Adrenal gland (tissue), 12 donors: ENCODE measurements around the gene EVL. TPM values are rescaled to one million over a fixed set of nuclear protein-coding genes. Genes with fewer than 3 reads are reported as not detected.

Experiments
- DNase-seq, 7 donors: peaks; one replicate each; pipeline ENCODE4 v3.0.0-alpha.2; 2019 to 2020
- H3K27ac ChIP-seq, 5 donors: fragments of 200-600 bp; sonication (generic) in 4 of 5; 1 replicate in 3 of 5; 2 replicates in 2 of 5; pipeline versions ENCODE4 v1.5.1 to v1.8.0; 2016 to 2020; ENCODE audit warnings: mild to moderate bottlenecking in 1 of 5
- H3K27me3 ChIP-seq: fragments of 200-600 bp; 2 replicates; pipeline ENCODE4 v1.8.0; 2021
- H3K36me3 ChIP-seq, 2 donors: fragments of 200-600 bp; replicated peaks in 1 of 2; 1 replicate in 1 of 2; 2 replicates in 1 of 2; pipeline versions ENCODE4 v1.5.1 to v1.8.0; 2018 to 2022
- H3K4me1 ChIP-seq, 2 donors: fragments of 200-600 bp; replicated peaks in 1 of 2; 1 replicate in 1 of 2; 2 replicates in 1 of 2; pipeline versions ENCODE4 v1.5.1 to v1.8.0; 2018 to 2021
- H3K4me3 ChIP-seq, 4 donors: fragments of 200-600 bp; sonication (generic) in 3 of 4; one replicate each; pipeline ENCODE4 v1.5.1; 2016 to 2018
- H3K9me3 ChIP-seq, 3 donors: fragments of 200-600 bp; sonication (generic) in 1 of 3; replicated peaks in 1 of 3; 1 replicate in 2 of 3; 2 replicates in 1 of 3; pipeline versions ENCODE4 v1.5.1 to v1.8.0; 2016 to 2021
- CTCF ChIP-seq, 6 experiments: fragments of 450-650 bp in 4 of 6; fragments of 200-600 bp in 2 of 6; sonication (generic) in 1 of 6; IDR thresholded peaks; 1 replicate in 5 of 6; 2 replicates in 1 of 6; pipeline versions ENCODE4 v1.5.1 to v1.8.0; 2016 to 2021; ENCODE audit warnings: antibody characterized with exemption in 6 of 6, mild to moderate bottlenecking in 2 of 6, moderate library complexity in 1 of 6
- POLR2A ChIP-seq, 2 donors: fragments of 450-650 bp; IDR thresholded peaks; one replicate each; pipeline ENCODE4 v1.6.1; 2017; ENCODE audit warnings: antibody characterized with exemption in 2 of 2, mild to moderate bottlenecking in 2 of 2, moderate library complexity in 1 of 2
- WGBS, 4 donors: extraction: QIAGEN DNeasy Blood & Tissue Kit in 2 of 4; methylation state at CpG; one replicate each; pipeline versions ENCODE4 v1.1.5 to v1.1.7; 2013 to 2017; 5-methylcytosine and 5-hydroxymethylcytosine counted together
- intact Hi-C, 2 donors: fragments of 100-400 bp; cut with DNase I; formaldehyde crosslinking; loops; one replicate each; pipeline versions ENCODE4 v1.14.1 to v1.15.0; 2022 to 2023
- polyA plus RNA-seq, 3 donors: library from polyadenylated mRNA; stranded (reverse); fragments of 200-250 nt in 2 of 3; fragments of 350-450 nt in 1 of 3; fragmentation: Illumina TruSeq in 1 of 3; extraction: RNeasy Lipid Tissue Mini Kit (QIAGEN cat#74804) in 1 of 3; gene quantifications; one replicate each; pipeline ENCODE4 v1.2.3, GENCODE V29; 2013 to 2014
- total RNA-seq, 9 donors: library from RNA; depleted of rRNA in 4 of 9; stranded (reverse); fragments of >200 nt in 4 of 9; fragments of 120-200 nt in 1 of 9; fragmentation: NEBNext Ultra II Directional in 1 of 9; extraction: Animal tissue kit (Norgen Biotek cat#: 25700) in 1 of 9; gene quantifications; one replicate each; pipeline versions ENCODE4 v1.1.0 to v1.2.4, GENCODE V29; 2013 to 2023
- donor health status: healthy with polysubstance abuse.
- donor health status: Bipolar disorder and iron deficiency.
- donor health status: DM: yes; HTN: yes; CAD: no.
- donor health status: DM: no; HTN: no; CAD: no.
- donor health status: DM: no; HTN: no; CAD: no.
- donor health status: DM: yes; HTN: yes; CAD: no.

EVL gene
- total and polyA plus RNA-seq, 12 donors, result 23.7 to 209 (median 46.8) TPM

DNA sequence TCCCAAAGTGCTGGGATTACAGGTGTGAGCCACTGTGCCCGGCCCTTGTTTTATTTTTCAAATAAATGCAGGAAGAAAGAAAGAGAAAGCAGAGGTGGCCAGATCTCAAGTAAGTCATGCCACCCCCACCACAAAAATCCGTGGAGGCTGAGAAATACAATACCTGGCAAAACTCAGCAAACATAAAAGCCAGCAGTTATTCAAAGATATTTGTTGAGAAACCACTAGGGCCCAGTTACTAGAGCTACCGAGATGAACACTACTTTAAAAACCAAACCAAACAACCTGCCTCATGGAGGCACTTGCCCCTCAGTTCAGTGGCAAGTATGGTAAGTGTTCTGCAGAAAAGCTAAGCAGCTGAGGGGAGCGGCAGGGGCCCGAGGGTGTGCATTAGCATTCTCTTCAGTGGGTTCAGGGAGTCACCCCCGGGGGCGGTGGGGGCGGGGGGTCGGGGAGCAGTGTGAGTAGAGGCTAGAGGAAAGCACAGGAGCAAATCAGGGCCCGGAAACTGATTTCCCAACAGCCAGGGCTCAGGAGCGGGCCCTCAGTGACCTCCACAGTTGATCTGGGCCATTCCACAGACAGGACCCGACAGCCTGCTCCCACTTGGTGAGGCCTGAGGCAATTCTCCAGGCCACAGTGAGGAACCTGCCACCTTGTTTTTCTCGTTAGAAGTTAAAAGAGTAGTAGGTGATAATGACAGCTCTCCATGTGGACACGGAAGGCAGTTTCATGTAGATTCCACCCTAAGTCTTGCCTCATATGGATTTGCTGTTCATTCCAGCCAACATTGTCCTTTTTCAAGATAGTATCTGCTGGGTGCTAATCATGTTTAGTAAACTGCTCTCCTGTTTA, 8.6 kb downstream of the EVL start:
- Histone ChIP-seq H3K36me3 (no peaks in the 10 kb centered on the region), H3K9me3 (no peaks in the 10 kb centered on the region), H3K27ac (no peak overlapping the region), H3K4me1 (peaks cover 0 to 7% of the 10 kb centered on the region in 2 donors), H3K27me3 (no peaks in the 10 kb centered on the region), H3K4me3 (no peak overlapping the region)
- TF ChIP-seq POLR2A (IDR thresholded peaks at IDR 0.05) (no peak), CTCF (IDR thresholded peaks at IDR 0.05) (no peak)
- WGBS, 4 donors, result 81 to 87% (median 81%) methylated on average over 10 to 14 of the region's 14 CpGs
- intact Hi-C loops, result no loop called here
- no peak for DNase-seq

GRCh38 chr14:100074431-100075100, 9.3 kb downstream of the EVL start:
- intact Hi-C loops, result no loop called here
- no peak overlapping the region for H3K27ac ChIP-seq
- WGBS, 4 donors, result 86 to 95% (median 91%) methylated on average over 7 of the region's 7 CpGs

GRCh38 chr14:100075681-100076080, 10.5 kb downstream of the EVL start:
- no peak overlapping the region for H3K27ac ChIP-seq
- 59 to 66% (median 62%) methylated on average over 4 of the region's 4 CpGs for WGBS, 4 donors
- H3K4me3 ChIP-seq, result no peak overlapping the region
- H3K4me1 ChIP-seq, result peaks cover 3 to 7% of the 10 kb centered on the region in 2 donors
- TF ChIP-seq POLR2A (IDR thresholded peaks at IDR 0.05), result no peak
- TF ChIP-seq CTCF (IDR thresholded peaks at IDR 0.05), result no peak
- intact Hi-C loops, result no loop called here
- no peaks in the 10 kb centered on the region for H3K36me3 ChIP-seq
- no peaks in the 10 kb centered on the region for H3K9me3 ChIP-seq
- no peak for DNase-seq
- H3K27me3 ChIP-seq, result no peaks in the 10 kb centered on the region

More at GRCh38 chr14:100074431-100075100, 9.3 kb downstream of the EVL start:
- H3K9me3 ChIP-seq, result no peaks in the 10 kb centered on the region
- no peak overlapping the region for H3K4me3 ChIP-seq
- peaks cover 3 to 7% of the 10 kb centered on the region in 2 donors for H3K4me1 ChIP-seq
- no peaks in the 10 kb centered on the region for H3K27me3 ChIP-seq
- H3K36me3 ChIP-seq, result no peaks in the 10 kb centered on the region
- TF ChIP-seq POLR2A (IDR thresholded peaks at IDR 0.05) (no peak), CTCF (IDR thresholded peaks at IDR 0.05) (no peak)
- no peak for DNase-seq

DNA sequence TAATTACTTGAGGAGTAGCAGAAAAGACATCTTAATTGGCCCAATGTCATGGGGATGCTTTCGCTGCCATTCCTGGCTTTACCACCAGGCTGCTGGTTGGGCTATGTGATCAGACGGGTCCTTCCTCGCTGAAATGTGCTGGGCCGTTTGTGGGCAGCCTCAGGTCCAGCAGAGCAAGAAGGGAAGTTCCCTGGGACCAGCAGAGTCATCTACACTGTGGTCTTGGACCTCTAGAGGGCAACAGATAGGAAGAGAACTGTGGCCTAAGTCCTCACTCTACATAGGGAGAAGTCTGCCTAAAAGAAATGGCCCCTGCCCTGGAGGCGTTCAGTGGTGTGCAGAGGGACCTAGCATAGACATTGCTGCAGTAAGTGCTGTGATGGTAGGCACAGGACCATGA, 10.9 kb downstream of the EVL start:
- Histone ChIP-seq H3K4me3 (no peak overlapping the region), H3K27me3 (no peaks in the 10 kb centered on the region), H3K36me3 (no peaks in the 10 kb centered on the region), H3K4me1 (peaks cover 3 to 7% of the 10 kb centered on the region in 2 donors), H3K27ac (peak overlapping the region in 1 of 5 donors; percentile 33), H3K9me3 (no peaks in the 10 kb centered on the region)
- 62 to 84% (median 76%) methylated on average over 5 of the region's 5 CpGs for WGBS, 4 donors
- TF ChIP-seq CTCF (IDR thresholded peaks at IDR 0.05) (peak in 5 of 6 experiments; percentile 4 to 40 (median 31)), POLR2A (IDR thresholded peaks at IDR 0.05) (no peak)
- DNase-seq, result peak in 4 of 7 donors; percentile 34 to 47 (median 39)
- intact Hi-C loops, result no loop called here
